Renal cortex interstitium (tissue), 11 donors: ENCODE measurements around the gene DUSP8. TPM values are rescaled to one million over a fixed set of nuclear protein-coding genes. Genes with fewer than 3 reads are reported as not detected.

Experiments
- DNase-seq, 11 donors: peaks; one replicate each; pipeline ENCODE4 v3.0.0-alpha.2; 2013; ENCODE audit warnings: low read depth in 9 of 11, low spot score in 4 of 11; ENCODE audit errors: extremely low read depth in 1 of 11
- polyA plus RNA-seq, 3 donors: library from polyadenylated mRNA; unstranded; fragments of 120-200 nt; gene quantifications; one replicate each; pipeline ENCODE4 v1.2.1, GENCODE V29; 2013; ENCODE audit not compliant: insufficient read length in 3 of 3

DUSP8 gene
- polyA plus RNA-seq, 3 donors, result 2.5 to 6.6 (median 4.2) TPM

GRCh38 chr11:1570001-1570453, 2.0 kb downstream of the DUSP8 start:
- DNase-seq, result no peak

GRCh38 chr11:1569251-1569780, 2.8 kb downstream of the DUSP8 start:
- DNase-seq, result no peak

GRCh38 chr11:1568441-1568911, 3.6 kb downstream of the DUSP8 start:
- no peak for DNase-seq

GRCh38 chr11:1567721-1568100, 4.4 kb downstream of the DUSP8 start:
- DNase-seq, result no peak

- DNase-seq, result no peak
These were observed 4.9 kb downstream of the DUSP8 start for GRCh38 chr11:1567052-1567720.

- DNase-seq, result no peak
These were observed 5.6 kb downstream of the DUSP8 start for GRCh38 chr11:1566381-1567051.

GRCh38 chr11:1565904-1566247, 6.2 kb downstream of the DUSP8 start:
- DNase-seq, result no peak

GRCh38 chr11:1565173-1565903, 6.7 kb downstream of the DUSP8 start:
- no peak for DNase-seq

- peak in 1 of 11 donors; percentile 73 for DNase-seq
These were observed 7.4 kb downstream of the DUSP8 start for GRCh38 chr11:1564535-1565172.

- no peak for DNase-seq
These were observed 8.2 kb downstream of the DUSP8 start for GRCh38 chr11:1563697-1564534.

GRCh38 chr11:1563149-1563638, 8.9 kb downstream of the DUSP8 start:
- no peak for DNase-seq

- no peak for DNase-seq
These were observed 9.5 kb downstream of the DUSP8 start for GRCh38 chr11:1562469-1563148.

GRCh38 chr11:1561955-1562354, 10.1 kb downstream of the DUSP8 start:
- no peak for DNase-seq

GRCh38 chr11:1561266-1561665, 10.8 kb downstream of the DUSP8 start:
- no peak for DNase-seq

GRCh38 chr11:1560649-1561251, 11.3 kb downstream of the DUSP8 start:
- no peak for DNase-seq

- no peak for DNase-seq
These were observed 11.9 kb downstream of the DUSP8 start for GRCh38 chr11:1560002-1560648.
